Breast epithelium (tissue), 4 donors: Measurements from ENCODE around the gene ACER3. TPM values are rescaled to one million over a fixed set of nuclear protein-coding genes. Genes with fewer than 3 reads are reported as not detected.
"Not testable (repeated sequence)": the region's sequence is repeated elsewhere in the genome, so short reads cannot be mapped to it uniquely, and the experiment has no call there.

ENCODE experiments used
- DNase-seq, 2 donors: peaks; one replicate each; pipeline ENCODE4 v3.0.0-alpha.2; 2019; ENCODE audit warnings: low spot score in 2 of 2
- H3K27ac ChIP-seq, 2 donors: fragments of 200-600 bp; sonication (generic) in 1 of 2; one replicate each; pipeline ENCODE4 v1.5.1; 2016 to 2019; ENCODE audit warnings: mild to moderate bottlenecking in 1 of 2
- H3K27me3 ChIP-seq, 2 donors: fragments of 200-600 bp; sonication (generic) in 1 of 2; one replicate each; pipeline versions ENCODE4 v1.5.1 to v1.6.0; 2017 to 2019; ENCODE audit warnings: control low read depth in 1 of 2, mild to moderate bottlenecking in 1 of 2
- H3K36me3 ChIP-seq: fragments of 200-600 bp; one replicate; pipeline ENCODE4 v1.5.1; 2019
- H3K4me1 ChIP-seq, 2 donors: fragments of 200-600 bp; sonication (generic); one replicate each; pipeline ENCODE4 v1.5.1; 2016 to 2019; ENCODE audit warnings: control low read depth in 1 of 2
- H3K4me3 ChIP-seq, 3 donors: fragments of 200-600 bp; sonication (generic); 1 replicate in 2 of 3; 2 replicates in 1 of 3; pipeline ENCODE4 v1.5.1; 2016 to 2019; ENCODE audit warnings: mild to moderate bottlenecking in 3 of 3, moderate library complexity in 2 of 3
- H3K9me3 ChIP-seq, 2 donors: fragments of 200-600 bp; sonication (generic) in 1 of 2; one replicate each; pipeline ENCODE4 v1.5.1; 2016 to 2019; ENCODE audit warnings: control low read depth in 1 of 2
- CTCF ChIP-seq, 3 donors: fragments of 450-650 bp; IDR thresholded peaks; one replicate each; pipeline ENCODE4 v1.5.1; 2016 to 2017; ENCODE audit warnings: antibody characterized with exemption in 3 of 3, mild to moderate bottlenecking in 3 of 3, moderate library complexity in 3 of 3
- POLR2A ChIP-seq: fragments of 450-650 bp; IDR thresholded peaks from one replicate; pipeline ENCODE4 v1.6.1; 2016; ENCODE audit warnings: antibody characterized with exemption, mild to moderate bottlenecking, moderate library complexity
- POLR2AphosphoS5 ChIP-seq, 3 donors: sonication (generic); formaldehyde crosslinking; IDR thresholded peaks; one replicate each; pipeline ENCODE4 v1.6.1; 2017; ENCODE audit warnings: antibody characterized with exemption in 3 of 3
- intact Hi-C: fragments of 100-400 bp; cut with DNase I; formaldehyde crosslinking; loops from one replicate; pipeline ENCODE4 v1.15.1; 2023; ENCODE audit warnings: low total_unique reads
- total RNA-seq, 3 donors: library from RNA; depleted of rRNA; stranded (reverse); fragments of >200 nt; gene quantifications; one replicate each; pipeline ENCODE4 v1.1.0, GENCODE V29; 2016

The ACER3 gene
- total RNA-seq, 3 donors from 2014 or later: 8.2 to 35.2 (median 12.9) TPM

- Histone ChIP-seq H3K27ac (no peak overlapping the region), H3K27me3 (peaks cover 0 to 18% of the 10 kb centered on the region in 2 donors), H3K36me3 (no peaks in the 10 kb centered on the region), H3K4me3 (peak overlapping the region; percentile 27 to 61 (median 43)), H3K4me1 (no peaks in the 10 kb centered on the region), H3K9me3 (no peaks in the 10 kb centered on the region)
- intact Hi-C loops: no loop called here
- TF ChIP-seq CTCF (IDR thresholded peaks at IDR 0.05) (peak; percentile 43 to 58 (median 51)), POLR2A (no peak), POLR2AphosphoS5 (IDR thresholded peaks at IDR 0.05) (peak in 1 of 3 donors; percentile 21)
- DNase-seq: peak in 1 of 2 donors; percentile 73
These were observed 186.5 kb downstream of the ACER3 start for GRCh38 chr11:77047007-77047927.

- DNase-seq, H3K4me3 ChIP-seq, H3K27ac ChIP-seq, intact Hi-C loops, H3K9me3 ChIP-seq, H3K36me3 ChIP-seq, H3K4me1 ChIP-seq: not testable (repeated sequence)
- peaks cover 0 to 15% of the 10 kb centered on the region in 2 donors for H3K27me3 ChIP-seq
These were observed 187.3 kb downstream of the ACER3 start for GRCh38 chr11:77047928-77048446.

GRCh38 chr11:77049026-77049425 lies 188.3 kb downstream of the ACER3 start:
- intact Hi-C loops: no loop called here
- DNase-seq: no peak
- Histone ChIP-seq H3K27ac (no peak overlapping the region), H3K9me3 (no peaks in the 10 kb centered on the region), H3K27me3 (peaks cover 0 to 14% of the 10 kb centered on the region in 2 donors), H3K4me1 (no peaks in the 10 kb centered on the region), H3K4me3 (no peak overlapping the region), H3K36me3 (no peaks in the 10 kb centered on the region)
- TF ChIP-seq CTCF (IDR thresholded peaks at IDR 0.05) (no peak), POLR2AphosphoS5 (IDR thresholded peaks at IDR 0.05) (no peak), POLR2A (no peak)

GRCh38 chr11:77051511-77051910 lies 190.8 kb downstream of the ACER3 start:
- Histone ChIP-seq H3K27ac (no peak overlapping the region), H3K9me3 (peaks cover 8 to 10% of the 10 kb centered on the region in 2 donors), H3K27me3 (no peaks in the 10 kb centered on the region), H3K36me3 (no peaks in the 10 kb centered on the region), H3K4me3 (no peak overlapping the region), H3K4me1 (no peaks in the 10 kb centered on the region)
- no peak for TF ChIP-seq CTCF (IDR thresholded peaks at IDR 0.05)
- no peak for TF ChIP-seq POLR2A
- no peak for TF ChIP-seq POLR2AphosphoS5 (IDR thresholded peaks at IDR 0.05)
- intact Hi-C loops: no loop called here
- no peak for DNase-seq

- no peak for TF ChIP-seq POLR2A
- no peak for TF ChIP-seq CTCF (IDR thresholded peaks at IDR 0.05)
- TF ChIP-seq POLR2AphosphoS5 (IDR thresholded peaks at IDR 0.05): no peak
- no peaks in the 10 kb centered on the region for H3K27me3 ChIP-seq
- no peaks in the 10 kb centered on the region for H3K4me1 ChIP-seq
- peaks cover 15 to 16% of the 10 kb centered on the region in 2 donors for H3K9me3 ChIP-seq
- H3K27ac ChIP-seq: no peak overlapping the region
- intact Hi-C loops: no loop called here
- no peak for DNase-seq
- no peak overlapping the region for H3K4me3 ChIP-seq
- no peaks in the 10 kb centered on the region for H3K36me3 ChIP-seq
These were observed 191.8 kb downstream of the ACER3 start for GRCh38 chr11:77052518-77052917.
